Gastrocnemius medialis (tissue), 4 donors: ENCODE data around the gene RERE.

Experiments
- POLR2A ChIP-seq, 2 donors: fragments of 450-650 bp; IDR thresholded peaks; one replicate each; pipeline ENCODE4 v1.6.1; 2017; ENCODE audit warnings: antibody characterized with exemption in 2 of 2, mild to moderate bottlenecking in 2 of 2, moderate library complexity in 2 of 2
- TF ChIP-seq, protein P1 (sequence below), 5 experiments: fragments of 450-650 bp in 3 of 5; fragments of 200-600 bp in 2 of 5; sonication (generic) in 2 of 5; IDR thresholded peaks in 4 of 5; conservative IDR thresholded peaks in 1 of 5; 1 replicate in 4 of 5; 2 replicates in 1 of 5; pipeline ENCODE4 v1.5.1; 2016 to 2019; ENCODE audit warnings: antibody characterized with exemption in 5 of 5, mild to moderate bottlenecking in 3 of 5, moderate library complexity in 3 of 5

DNA sequence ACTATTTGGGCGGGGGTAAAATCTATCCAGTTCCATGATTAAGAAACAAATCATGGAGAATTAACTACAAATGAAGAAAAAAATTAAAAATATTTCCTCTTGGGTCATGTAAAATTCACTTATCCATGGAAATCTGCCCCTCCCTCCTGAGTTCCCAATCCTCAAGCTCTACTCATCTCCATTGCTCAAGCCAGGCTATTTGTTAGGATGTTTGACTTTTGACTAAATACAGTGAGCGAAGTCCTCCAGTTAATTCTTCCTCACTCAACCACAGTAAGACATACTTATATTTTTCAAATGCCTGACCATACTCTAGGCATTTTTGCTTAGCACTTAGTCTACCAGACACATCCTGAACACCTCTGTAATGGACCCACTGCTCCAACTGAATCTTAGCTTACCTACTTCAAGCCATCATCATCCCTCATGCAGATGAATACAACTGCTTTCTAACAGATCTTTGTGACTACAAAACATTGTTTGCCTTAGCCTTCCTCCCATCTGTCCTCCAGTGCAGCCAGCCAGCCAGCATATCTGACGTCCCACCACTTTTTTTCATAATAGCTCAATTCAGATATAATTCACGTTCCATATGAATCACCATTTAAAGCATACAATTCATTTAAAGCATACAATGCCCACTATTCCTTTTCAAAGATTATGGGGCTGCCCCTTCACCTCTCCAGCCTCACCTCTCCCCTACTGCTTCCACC, 154.2 kb downstream of the RERE start:
- TF ChIP-seq, protein P1, sequence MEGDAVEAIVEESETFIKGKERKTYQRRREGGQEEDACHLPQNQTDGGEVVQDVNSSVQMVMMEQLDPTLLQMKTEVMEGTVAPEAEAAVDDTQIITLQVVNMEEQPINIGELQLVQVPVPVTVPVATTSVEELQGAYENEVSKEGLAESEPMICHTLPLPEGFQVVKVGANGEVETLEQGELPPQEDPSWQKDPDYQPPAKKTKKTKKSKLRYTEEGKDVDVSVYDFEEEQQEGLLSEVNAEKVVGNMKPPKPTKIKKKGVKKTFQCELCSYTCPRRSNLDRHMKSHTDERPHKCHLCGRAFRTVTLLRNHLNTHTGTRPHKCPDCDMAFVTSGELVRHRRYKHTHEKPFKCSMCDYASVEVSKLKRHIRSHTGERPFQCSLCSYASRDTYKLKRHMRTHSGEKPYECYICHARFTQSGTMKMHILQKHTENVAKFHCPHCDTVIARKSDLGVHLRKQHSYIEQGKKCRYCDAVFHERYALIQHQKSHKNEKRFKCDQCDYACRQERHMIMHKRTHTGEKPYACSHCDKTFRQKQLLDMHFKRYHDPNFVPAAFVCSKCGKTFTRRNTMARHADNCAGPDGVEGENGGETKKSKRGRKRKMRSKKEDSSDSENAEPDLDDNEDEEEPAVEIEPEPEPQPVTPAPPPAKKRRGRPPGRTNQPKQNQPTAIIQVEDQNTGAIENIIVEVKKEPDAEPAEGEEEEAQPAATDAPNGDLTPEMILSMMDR (IDR thresholded peaks at IDR 0.05 in 4 of 5, conservative IDR thresholded peaks at IDR 0.05 in 1 of 5), result no peak
- no peak for TF ChIP-seq POLR2A (IDR thresholded peaks at IDR 0.05)
